COLO668 (cell line): ENCODE measurements around the gene DEAF1.
"Not testable (repeated sequence)": the region's sequence is repeated elsewhere in the genome, so short reads cannot be mapped to it uniquely, and the experiment has no call there.

ENCODE experiments used
- DNase-seq: peaks from one replicate; lab custom pipeline; 2025; ENCODE audit not compliant: unreplicated experiment; lab: John Stamatoyannopoulos, UW

DEAF1 gene

DNA sequence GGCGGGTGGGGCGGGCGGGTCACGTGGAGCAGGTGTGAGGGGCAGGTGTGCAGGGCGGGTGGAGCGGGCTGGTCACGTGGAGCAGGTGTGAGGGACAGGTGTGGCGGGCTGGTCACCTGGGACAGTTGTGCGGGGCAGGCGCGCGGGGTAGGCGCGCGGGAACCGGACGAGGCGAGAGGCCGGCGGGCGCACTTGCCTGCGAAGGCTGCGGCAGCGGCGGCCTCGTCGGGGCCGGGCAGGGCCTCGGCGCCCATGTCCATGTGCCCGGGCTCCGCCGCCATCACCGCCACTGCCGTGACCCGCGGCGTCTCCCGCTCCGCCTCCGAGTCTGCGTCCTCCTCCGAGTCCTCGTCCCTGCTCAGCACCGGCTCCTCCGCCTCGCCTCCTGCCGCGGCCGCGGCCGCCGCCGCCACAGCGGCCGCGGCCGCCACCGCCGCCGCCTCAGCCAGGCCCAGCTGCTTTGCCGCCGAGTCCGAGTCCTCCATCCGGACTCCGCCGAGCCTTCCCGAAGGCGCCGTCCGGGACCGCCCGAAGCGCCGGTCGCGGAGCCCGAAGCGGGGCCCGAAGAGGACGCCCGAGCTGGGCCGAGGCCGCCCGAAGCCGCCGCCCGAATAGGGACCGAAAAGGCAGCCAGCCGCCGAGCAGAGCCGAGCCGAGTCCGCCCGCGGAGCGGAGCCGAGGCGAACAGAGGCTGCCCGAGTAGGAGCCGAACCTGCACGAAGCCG, at the start of gene DEAF1:
DEAF1 (minus strand) TSS at position 660 of the 725 bp plus-strand sequence; CDS start at position 485, 175 bp downstream.
- DNase-seq = peak; percentile 85

DNA sequence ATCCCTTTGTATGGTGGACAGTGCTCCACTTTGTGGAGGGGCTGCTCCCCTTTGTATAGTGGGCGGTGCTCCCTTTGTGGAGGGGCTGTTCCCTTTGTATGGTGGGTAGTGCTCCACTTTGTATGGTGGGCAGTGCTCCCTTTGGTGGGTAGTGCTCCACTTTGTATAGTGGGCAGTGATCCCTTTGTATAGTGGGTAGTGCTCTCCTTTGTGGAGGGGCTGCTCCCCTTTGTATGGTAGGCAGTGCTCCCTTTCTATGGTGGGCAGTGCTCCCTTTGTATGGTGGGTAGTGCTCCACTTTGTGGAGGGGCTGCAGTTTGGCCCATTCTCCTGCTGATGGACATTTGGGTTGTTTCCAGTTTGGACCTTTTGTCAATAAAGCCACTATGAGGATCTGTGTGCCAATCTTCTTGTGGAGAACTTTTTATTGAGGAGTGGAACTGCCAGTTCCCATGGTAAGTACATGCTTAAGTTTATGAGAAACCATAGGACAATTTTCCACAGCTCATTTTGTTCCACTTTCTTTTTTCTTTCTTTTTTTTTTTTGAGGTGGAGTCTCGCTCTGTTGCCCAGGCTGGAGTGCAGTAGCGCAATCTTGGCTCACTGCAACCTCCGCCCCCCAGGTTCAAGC, 47.7 kb upstream of the DEAF1 start:
- no peak for DNase-seq

- no peak for DNase-seq
Measured at GRCh38 chr11:742156-742546, 47.1 kb upstream of the DEAF1 start.

GRCh38 chr11:737899-738298, 42.9 kb upstream of the DEAF1 start:
- DNase-seq = not testable (repeated sequence)

DNA sequence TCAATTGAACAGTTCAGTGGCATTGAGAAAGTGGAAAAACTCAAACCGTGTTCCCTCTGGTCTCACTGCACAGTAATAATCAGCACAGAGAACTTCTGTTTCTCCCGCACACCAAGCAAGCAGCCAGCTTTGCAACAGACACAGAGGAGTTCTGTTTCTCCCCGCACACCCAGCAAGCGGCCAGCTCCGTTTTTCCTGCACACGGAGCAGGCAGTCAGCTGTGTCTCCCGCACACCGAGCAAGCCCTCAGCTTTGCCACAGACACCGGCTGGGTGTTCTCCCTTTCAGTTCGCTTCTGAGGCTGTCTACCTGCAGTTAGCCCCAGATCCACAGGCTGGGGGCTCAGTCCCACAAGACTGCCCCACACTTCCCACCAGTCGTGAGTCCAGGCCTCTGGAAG, 42.3 kb upstream of the DEAF1 start:
- DNase-seq = no peak

GRCh38 chr11:734541-734940, 39.5 kb upstream of the DEAF1 start:
- DNase-seq = not testable (repeated sequence)

DNA sequence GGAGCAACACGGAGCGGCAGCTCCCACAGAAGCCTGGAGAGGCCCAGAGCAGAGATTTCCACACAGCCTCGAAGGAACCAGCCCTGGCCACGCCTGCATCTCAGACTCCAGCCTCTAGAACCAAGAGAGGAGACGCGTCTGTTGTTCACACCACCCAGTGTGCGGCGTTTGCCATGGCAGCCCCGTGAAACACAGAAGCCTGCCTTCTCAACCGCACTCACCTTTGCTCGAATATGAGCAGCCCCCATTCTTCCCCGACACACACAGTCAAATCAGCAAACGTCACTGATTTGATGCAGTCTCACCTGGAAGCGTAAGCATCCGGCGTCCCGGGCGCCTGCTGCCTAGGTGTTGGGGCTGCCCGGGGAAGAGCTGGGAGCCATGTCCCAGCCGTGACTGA, 38.0 kb upstream of the DEAF1 start:
- no peak for DNase-seq

DNA sequence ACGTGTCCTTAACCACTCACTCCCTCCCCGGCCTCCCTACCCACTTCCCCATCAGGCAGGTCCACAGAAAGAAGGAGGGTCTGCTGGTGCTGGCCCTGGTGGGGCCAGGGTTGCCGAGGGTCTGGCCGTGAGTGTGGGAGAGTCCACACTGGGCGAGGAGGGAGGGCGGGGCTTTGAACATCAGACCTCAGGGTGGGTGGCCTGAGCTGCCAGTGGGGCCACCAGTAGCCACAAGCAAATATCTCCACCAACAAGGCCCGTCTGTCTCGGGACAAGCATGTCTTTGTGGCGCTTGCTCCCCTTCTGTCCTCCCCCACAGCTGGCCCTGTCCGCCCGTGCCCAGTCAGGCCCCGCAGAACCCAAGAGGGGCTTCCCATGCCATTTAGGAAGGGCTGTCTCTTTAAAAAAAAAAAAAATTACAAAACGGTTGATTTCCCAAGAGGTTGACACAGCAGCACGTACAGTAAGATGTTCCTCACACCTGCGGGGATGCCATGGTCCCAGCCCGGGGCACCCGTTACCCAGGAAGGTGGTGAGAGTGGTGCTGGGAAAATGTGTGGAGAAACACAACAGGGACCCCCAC, 34.6 kb upstream of the DEAF1 start:
- DNase-seq = no peak

DNA sequence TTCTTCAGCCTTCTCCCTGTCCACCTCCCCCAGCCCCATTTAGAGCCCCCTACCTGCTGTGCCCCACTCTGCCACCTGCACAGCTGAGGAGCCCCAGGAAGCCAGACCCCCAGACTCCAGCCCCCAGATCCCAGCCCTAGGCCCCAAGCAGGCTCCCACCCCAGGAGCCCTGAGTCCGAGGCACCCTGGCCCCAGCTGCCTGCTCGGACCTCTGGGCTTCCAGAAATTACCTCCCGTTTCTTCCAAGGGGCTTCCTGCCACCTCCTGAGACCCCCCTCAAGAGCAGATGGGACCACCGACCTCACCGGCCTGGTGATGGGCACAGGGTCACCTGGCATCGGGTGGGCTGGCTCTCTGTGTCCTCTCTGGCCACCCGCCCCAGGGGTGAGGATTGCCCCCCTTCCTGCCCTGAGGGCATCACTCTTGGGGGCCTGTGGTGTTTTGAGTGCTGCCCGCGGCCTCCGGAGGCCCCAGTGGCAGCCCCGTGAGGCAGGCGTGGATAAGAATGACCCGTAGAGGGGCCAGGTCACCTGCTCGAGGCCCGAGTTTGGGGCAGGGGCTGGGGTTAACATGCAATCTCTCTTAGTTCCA, 34.0 kb upstream of the DEAF1 start:
- DNase-seq = no peak

DNA sequence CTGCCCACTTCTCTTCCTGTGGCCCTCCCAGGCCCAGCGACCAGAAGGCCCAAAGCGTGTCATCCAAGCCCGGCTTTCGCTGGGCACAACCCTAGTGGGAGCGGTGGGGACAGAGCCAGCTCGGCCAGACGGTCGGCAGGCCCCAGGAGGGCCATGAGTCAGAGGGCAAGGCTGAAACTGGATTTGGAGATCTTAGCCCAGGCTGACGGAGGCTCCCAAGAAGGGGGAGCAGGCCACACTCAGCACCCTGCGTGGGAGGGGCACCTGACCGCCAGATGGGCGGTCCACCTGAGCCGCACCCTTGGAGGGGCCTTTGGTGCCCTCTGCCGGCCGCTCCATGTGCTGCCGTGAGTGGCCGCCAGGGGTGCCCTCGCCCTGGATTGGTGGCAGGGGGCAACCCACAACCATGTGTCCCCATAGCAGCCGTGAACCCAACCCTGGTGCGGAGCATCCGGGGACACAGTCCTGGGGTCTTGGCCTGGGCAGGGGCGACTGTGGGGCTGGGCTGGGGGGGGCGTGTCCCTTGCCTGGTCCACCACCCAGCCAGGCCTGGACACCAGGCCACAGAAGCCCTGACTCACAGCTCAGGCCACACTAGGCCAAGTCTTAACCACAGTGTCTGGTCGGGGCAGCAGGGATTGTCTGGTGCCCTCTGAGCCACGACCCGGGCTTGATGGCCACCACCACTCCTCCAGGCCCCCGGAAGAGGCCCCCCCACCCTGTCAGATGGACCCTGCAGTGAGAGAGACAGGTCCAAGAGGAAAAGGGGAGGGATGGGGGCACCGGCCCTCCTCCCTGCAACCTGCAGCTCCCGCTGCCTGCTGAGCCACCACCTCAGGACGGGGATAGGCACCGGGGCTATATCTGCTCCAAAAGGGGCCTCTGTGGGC, 33.1 kb upstream of the DEAF1 start:
- DNase-seq = peak; percentile 67

- no peak for DNase-seq
Measured at GRCh38 chr11:727281-727701, 32.3 kb upstream of the DEAF1 start.

DNA sequence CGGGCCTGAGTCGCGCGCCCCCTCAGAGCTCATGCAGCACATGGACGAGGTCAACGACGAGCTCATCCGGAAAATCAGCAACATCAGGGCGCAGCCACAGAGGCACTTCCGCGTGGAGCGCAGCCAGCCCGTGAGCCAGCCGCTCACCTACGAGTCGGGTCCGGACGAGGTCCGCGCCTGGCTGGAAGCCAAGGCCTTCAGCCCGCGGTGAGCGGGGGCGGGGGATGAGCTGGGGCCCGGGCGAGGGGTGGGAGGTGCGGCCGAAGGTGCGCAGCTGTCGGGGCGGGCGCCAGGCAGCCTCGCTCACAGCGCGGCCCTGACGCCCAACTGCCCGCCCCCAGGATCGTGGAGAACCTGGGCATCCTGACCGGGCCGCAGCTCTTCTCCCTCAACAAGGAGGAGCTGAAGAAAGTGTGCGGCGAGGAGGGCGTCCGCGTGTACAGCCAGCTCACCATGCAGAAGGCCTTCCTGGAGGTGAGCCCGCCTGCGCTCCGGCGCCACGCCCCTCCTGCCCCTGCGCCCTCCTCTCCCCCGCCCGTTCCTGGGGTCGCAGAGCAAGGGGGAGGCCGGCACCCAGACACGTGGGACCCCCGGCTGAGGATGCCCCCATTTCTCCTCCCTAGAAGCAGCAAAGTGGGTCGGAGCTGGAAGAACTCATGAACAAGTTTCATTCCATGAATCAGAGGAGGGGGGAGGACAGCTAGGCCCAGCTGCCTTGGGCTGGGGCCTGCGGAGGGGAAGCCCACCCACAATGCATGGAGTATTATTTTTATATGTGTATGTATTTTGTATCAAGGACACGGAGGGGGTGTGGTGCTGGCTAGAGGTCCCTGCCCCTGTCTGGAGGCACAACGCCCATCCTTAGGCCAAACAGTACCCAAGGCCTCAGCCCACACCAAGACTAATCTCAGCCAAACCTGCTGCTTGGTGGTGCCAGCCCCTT, 31.5 kb upstream of the DEAF1 start:
- peak; percentile 89 for DNase-seq

DNA sequence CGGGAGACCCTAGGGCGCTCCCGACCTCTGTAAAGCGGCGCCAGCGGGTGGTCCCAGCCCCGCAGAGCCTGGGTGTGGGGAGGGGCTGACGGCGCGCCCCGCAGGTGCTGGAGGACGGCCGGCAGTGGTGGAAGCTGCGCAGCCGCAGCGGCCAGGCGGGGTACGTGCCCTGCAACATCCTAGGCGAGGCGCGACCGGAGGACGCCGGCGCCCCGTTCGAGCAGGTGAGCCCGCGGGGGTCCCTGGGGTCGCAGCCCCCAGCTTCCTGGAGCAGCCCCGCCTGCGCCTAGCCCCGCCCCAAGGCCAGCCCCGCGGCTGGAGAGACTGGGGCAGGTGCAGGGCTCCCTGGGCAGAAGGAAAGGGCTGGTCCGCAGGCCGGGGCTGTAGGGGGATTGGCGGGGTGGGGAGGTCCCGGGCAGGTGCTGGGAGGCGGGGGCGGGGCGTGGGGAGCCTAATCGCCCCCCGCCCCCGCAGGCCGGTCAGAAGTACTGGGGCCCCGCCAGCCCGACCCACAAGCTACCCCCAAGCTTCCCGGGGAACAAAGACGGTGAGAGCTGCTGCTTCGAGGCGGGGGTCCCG, 30.7 kb upstream of the DEAF1 start:
- DNase-seq = peak; percentile 49

GRCh38 chr11:724778-725386, 29.9 kb upstream of the DEAF1 start:
- DNase-seq = no peak

DNA sequence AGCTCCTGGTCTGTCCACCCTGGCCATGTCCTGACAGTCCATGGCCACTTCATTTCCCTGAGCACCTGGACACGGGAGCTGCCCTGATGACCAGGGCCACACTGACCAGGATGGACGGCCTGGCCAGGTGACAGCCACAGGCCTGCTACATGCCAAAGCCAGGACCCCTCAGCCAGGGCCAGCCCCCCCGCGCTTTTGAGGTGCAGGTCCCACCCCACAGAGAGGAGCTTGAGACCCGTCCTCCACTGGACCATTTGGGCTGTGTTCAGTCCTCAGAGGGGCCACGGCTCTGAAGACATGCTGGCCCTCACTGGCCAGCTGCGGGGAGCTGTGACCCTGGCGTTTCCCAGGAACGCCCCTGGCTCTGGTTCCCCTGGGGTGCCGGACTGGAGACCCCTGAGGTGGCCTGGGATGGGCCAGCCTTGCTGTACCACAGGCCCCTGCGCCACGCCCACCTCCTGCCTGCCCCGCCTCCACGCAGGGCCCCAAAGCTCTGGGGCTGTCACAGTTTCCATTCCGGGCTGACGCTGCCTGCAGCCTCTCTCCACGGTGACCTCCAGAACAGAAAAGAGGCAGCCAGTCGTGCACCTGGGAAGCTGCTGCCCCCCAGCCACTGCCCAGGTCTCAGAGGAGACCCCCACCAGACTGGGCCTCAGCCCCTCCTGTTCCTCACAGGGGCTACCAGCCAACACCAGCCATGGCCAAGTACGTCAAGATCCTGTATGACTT, 29.2 kb upstream of the DEAF1 start:
- no peak for DNase-seq

- peak; percentile 9 for DNase-seq
Measured at GRCh38 chr11:723120-723883, 28.3 kb upstream of the DEAF1 start.

- DNase-seq = peak; percentile 27
Measured at GRCh38 chr11:722346-722811, 27.4 kb upstream of the DEAF1 start.
